Muscle layer of duodenum (tissue), 2 donors: ENCODE measurements around the gene PLEKHA3.
A peak's percentile ranks its signal among the peaks of the same experiment; 100 is the strongest.
"Not testable (repeated sequence)": the region's sequence is repeated elsewhere in the genome, so short reads cannot be mapped to it uniquely, and the experiment has no call there.

Source experiments
- H3K27ac ChIP-seq: one replicate; pipeline ENCODE4 v1.7.0; 2013; ENCODE audit warnings: mild to moderate bottlenecking, low read length
- H3K27me3 ChIP-seq: one replicate; pipeline ENCODE4 v1.7.0; 2013; ENCODE audit warnings: low read depth, mild to moderate bottlenecking, control low read depth, low read length
- H3K36me3 ChIP-seq, 2 donors: one replicate each; pipeline ENCODE4 v1.7.0; 2013; ENCODE audit warnings: low read length in 2 of 2, control low read depth in 1 of 2, mild to moderate bottlenecking in 1 of 2; ENCODE audit not compliant: insufficient read depth in 2 of 2, control insufficient read depth in 1 of 2
- H3K4me1 ChIP-seq, 2 donors: one replicate each; pipeline ENCODE4 v1.7.0; 2013; ENCODE audit warnings: low read length in 2 of 2, mild to moderate bottlenecking in 2 of 2, control low read depth in 1 of 2, moderate library complexity in 1 of 2; ENCODE audit not compliant: insufficient read depth in 2 of 2, control insufficient read depth in 1 of 2
- H3K4me3 ChIP-seq, 2 donors: one replicate each; pipeline ENCODE4 v1.7.0; 2013; ENCODE audit warnings: low read length in 2 of 2, low read depth in 1 of 2, mild to moderate bottlenecking in 1 of 2
- H3K9me3 ChIP-seq, 2 donors: one replicate each; pipeline ENCODE4 v1.7.0; 2013; ENCODE audit warnings: low read length in 2 of 2, control low read depth in 1 of 2, mild to moderate bottlenecking in 1 of 2; ENCODE audit not compliant: control insufficient read depth in 1 of 2
- donor health status: healthy.

PLEKHA3 gene

GRCh38 chr2:178457390-178457886 is 22.8 kb upstream of the PLEKHA3 start:
- Histone ChIP-seq H3K4me1 (no peaks in the 10 kb centered on the region), H3K36me3 (peaks cover 0 to 8% of the 10 kb centered on the region in 2 donors), H3K4me3 (no peak overlapping the region), H3K27ac (no peak overlapping the region), H3K9me3 (no peaks in the 10 kb centered on the region), H3K27me3 (no peaks in the 10 kb centered on the region)

GRCh38 chr2:178469219-178469849 is 10.9 kb upstream of the PLEKHA3 start:
- H3K27ac ChIP-seq = no peak overlapping the region
- H3K9me3 ChIP-seq = no peaks in the 10 kb centered on the region
- peaks cover 0 to 5% of the 10 kb centered on the region in 2 donors for H3K4me1 ChIP-seq
- peaks cover 4 to 11% of the 10 kb centered on the region in 2 donors for H3K36me3 ChIP-seq
- no peaks in the 10 kb centered on the region for H3K27me3 ChIP-seq
- no peak overlapping the region for H3K4me3 ChIP-seq

GRCh38 chr2:178471313-178471712 is 8.9 kb upstream of the PLEKHA3 start:
- not testable (repeated sequence) for H3K9me3 ChIP-seq, H3K36me3 ChIP-seq, H3K27me3 ChIP-seq, H3K27ac ChIP-seq, H3K4me3 ChIP-seq, H3K4me1 ChIP-seq

DNA sequence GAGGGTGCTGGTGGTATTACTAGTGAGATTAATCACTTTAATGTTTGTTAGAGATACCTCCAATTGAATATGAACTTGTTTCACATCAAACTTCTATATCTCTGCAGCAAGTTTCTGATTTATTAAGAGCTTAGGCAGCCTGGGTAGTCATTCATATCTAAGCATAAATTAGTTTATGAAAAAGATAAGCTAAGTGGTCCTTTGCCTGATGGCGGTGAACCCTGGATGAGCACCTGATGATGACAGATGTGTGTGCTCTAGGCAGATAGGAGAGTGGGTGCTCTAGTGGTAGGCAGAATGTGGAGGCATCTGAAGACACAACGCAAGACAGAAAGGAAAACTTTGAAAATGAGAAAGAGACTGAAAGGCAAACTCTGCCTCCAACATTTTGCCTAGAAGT is 6.9 kb upstream of the PLEKHA3 start:
- Histone ChIP-seq H3K4me1 (peaks cover 0 to 15% of the 10 kb centered on the region in 2 donors), H3K36me3 (peaks cover 0 to under 1% of the 10 kb centered on the region in 2 donors), H3K27me3 (no peaks in the 10 kb centered on the region), H3K9me3 (no peaks in the 10 kb centered on the region), H3K27ac (no peak overlapping the region), H3K4me3 (no peak overlapping the region)

DNA sequence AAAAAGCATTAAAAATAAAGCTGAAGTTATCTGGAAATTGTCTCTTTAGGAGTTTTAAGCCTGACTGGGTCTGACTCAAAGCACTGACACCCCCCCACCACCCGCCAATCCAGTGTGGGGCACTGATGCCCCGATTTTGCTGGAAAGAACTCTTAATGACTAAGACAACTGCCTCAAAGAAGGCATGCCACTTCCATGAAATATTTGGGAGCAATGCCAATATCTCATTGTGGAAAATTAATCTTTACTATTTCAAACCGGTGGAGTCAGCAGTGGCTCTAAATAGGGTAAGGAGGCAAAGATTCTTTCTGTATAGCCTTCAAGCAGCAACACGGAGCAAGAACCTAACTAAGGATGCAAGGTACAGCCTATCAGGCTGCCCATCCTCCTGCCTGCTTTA is 6.3 kb upstream of the PLEKHA3 start:
- peaks cover 0 to 15% of the 10 kb centered on the region in 2 donors for H3K4me1 ChIP-seq
- no peak overlapping the region for H3K27ac ChIP-seq

DNA sequence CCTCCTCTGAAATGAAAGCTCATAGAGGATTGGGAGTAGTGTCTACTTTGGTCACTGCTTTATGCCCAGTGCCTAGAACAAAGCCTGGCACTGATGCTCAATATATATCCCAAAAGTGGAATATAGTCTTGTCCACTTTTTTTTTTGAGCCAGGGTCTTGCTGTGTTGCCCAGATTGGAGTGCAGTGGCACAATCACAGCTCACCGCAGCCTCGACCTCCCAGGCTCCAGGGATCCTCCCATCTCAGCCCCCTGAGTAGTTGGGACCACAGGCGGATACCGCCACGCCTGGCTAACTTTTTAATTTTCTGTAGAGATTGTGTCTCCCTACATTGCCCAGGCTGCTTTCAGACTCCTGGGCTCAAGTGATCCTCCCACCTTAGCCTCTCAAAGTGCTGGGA is 5.7 kb upstream of the PLEKHA3 start:
- Histone ChIP-seq H3K27me3 (no peaks in the 10 kb centered on the region), H3K4me3 (no peak overlapping the region)

More for the DNA sequence above, 6.3 kb upstream of the PLEKHA3 start:
- Histone ChIP-seq H3K27me3 (no peaks in the 10 kb centered on the region), H3K4me3 (no peak overlapping the region), H3K9me3 (no peaks in the 10 kb centered on the region), H3K36me3 (peaks cover 0 to 3% of the 10 kb centered on the region in 2 donors)

GRCh38 chr2:178476477-178476876 is 3.8 kb upstream of the PLEKHA3 start:
- H3K36me3 ChIP-seq = peaks cover 0 to 3% of the 10 kb centered on the region in 2 donors
- H3K9me3 ChIP-seq = no peaks in the 10 kb centered on the region
- H3K4me3 ChIP-seq = no peak overlapping the region
- peaks cover 2 to 28% of the 10 kb centered on the region in 2 donors for H3K4me1 ChIP-seq
- H3K27me3 ChIP-seq = no peaks in the 10 kb centered on the region
- no peak overlapping the region for H3K27ac ChIP-seq

More for the DNA sequence above, 5.7 kb upstream of the PLEKHA3 start:
- Histone ChIP-seq H3K27ac (no peak overlapping the region), H3K9me3 (no peaks in the 10 kb centered on the region), H3K36me3 (peaks cover 0 to 3% of the 10 kb centered on the region in 2 donors), H3K4me1 (peaks cover 0 to 20% of the 10 kb centered on the region in 2 donors)

GRCh38 chr2:178477443-178478129 is 2.7 kb upstream of the PLEKHA3 start:
- Histone ChIP-seq H3K36me3 (peaks cover 0 to 3% of the 10 kb centered on the region in 2 donors), H3K4me1 (peaks cover 12 to 39% of the 10 kb centered on the region in 2 donors), H3K9me3 (no peaks in the 10 kb centered on the region), H3K27me3 (no peaks in the 10 kb centered on the region), H3K4me3 (peak overlapping the region; percentile 72 to 88), H3K27ac (peak overlapping the region; percentile 92)

- H3K36me3 ChIP-seq = peaks cover 0 to 3% of the 10 kb centered on the region in 2 donors
- no peaks in the 10 kb centered on the region for H3K9me3 ChIP-seq
- H3K27ac ChIP-seq = peak overlapping the region; percentile 92
- H3K27me3 ChIP-seq = no peaks in the 10 kb centered on the region
- peak overlapping the region; percentile 72 to 88 for H3K4me3 ChIP-seq
- H3K4me1 ChIP-seq = peaks cover 14 to 40% of the 10 kb centered on the region in 2 donors
These were observed 2.2 kb upstream of the PLEKHA3 start for GRCh38 chr2:178478130-178478438.

GRCh38 chr2:178478439-178479274 is 1.6 kb upstream of the PLEKHA3 start, which contains the start of gene FKBP7:
Gene FKBP7 (minus strand): TSS chr2:178478600. CDS start chr2:178478499, 101 bp downstream.
- no peaks in the 10 kb centered on the region for H3K9me3 ChIP-seq
- peaks cover 14 to 43% of the 10 kb centered on the region in 2 donors for H3K4me1 ChIP-seq

GRCh38 chr2:178479275-178479616 is 1.0 kb upstream of the PLEKHA3 start:
- Histone ChIP-seq H3K4me1 (peaks cover 14 to 45% of the 10 kb centered on the region in 2 donors), H3K4me3 (peak overlapping the region; percentile 72 to 88), H3K9me3 (no peaks in the 10 kb centered on the region), H3K36me3 (peaks cover 0 to 3% of the 10 kb centered on the region in 2 donors), H3K27ac (peak overlapping the region; percentile 92), H3K27me3 (no peaks in the 10 kb centered on the region)

More at GRCh38 chr2:178478439-178479274, 1.6 kb upstream of the PLEKHA3 start, which contains the start of gene FKBP7:
- Histone ChIP-seq H3K27ac (peak within 1 kb of the TSS; percentile 92), H3K27me3 (no peaks in the 10 kb centered on the region), H3K4me3 (peak within 1 kb of the TSS; percentile 72 to 88), H3K36me3 (peaks cover 0 to 3% of the 10 kb centered on the region in 2 donors)
